Measurements from ENCODE around the gene RRM1.

Gene RRM1

DNA sequence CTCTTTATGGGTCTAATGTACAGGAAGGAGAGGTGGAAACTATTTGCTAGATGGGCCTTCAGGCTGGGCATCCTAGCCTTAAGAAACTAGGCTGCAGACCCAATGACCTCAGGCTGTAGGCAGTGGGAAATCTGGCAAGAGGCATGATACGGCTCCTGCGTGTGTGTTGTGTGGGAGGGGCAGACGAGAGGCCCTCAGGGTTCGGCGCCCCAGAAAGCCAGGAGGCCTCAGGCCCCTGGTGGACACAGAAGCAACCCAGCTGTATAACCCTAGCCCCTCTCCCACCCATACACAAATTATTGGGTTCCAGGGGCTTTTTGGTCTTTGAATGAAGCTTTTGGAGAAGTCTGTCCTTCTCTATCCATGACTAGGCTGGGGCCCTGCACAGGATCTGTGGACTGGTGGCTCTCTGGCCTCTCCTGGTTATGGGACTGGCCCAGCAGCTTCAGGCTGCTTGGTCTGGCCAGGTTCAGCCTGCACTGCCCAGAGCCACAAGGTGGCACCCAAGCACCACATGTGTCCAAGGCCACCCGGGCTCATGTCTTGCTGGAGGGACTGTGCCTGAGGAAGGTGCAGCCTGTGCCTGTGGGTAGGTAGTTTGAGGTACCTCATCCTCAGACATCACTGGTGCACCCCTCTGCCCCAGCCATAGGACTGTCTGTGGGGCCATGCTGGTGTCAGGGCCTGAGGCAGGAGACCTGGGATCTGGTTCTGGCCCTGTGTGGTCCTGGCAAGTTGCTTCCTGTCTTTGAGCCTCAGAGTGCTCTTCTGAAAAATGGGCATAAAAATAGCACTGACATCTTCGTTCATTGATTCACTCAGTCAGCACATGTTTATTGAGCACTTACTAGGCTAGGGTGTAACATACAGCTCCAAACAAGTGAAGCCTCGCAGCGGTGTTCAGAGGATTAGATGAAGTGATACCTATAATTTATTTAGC lies 87.5 kb downstream of the RRM1 start:
- no peak overlapping the region for H3K4me3 ChIP-seq (ENCODE audit: low read depth, low read length)
- TF ChIP-seq, protein P1, sequence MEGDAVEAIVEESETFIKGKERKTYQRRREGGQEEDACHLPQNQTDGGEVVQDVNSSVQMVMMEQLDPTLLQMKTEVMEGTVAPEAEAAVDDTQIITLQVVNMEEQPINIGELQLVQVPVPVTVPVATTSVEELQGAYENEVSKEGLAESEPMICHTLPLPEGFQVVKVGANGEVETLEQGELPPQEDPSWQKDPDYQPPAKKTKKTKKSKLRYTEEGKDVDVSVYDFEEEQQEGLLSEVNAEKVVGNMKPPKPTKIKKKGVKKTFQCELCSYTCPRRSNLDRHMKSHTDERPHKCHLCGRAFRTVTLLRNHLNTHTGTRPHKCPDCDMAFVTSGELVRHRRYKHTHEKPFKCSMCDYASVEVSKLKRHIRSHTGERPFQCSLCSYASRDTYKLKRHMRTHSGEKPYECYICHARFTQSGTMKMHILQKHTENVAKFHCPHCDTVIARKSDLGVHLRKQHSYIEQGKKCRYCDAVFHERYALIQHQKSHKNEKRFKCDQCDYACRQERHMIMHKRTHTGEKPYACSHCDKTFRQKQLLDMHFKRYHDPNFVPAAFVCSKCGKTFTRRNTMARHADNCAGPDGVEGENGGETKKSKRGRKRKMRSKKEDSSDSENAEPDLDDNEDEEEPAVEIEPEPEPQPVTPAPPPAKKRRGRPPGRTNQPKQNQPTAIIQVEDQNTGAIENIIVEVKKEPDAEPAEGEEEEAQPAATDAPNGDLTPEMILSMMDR (IDR thresholded peaks at IDR 0.05; ENCODE audit: low read depth, low read length, missing control alignments): peak; percentile 75
- in situ Hi-C loops (cut with HindIII; ENCODE audit: low sequenced_read_pairs): no loop called here
- DNase-seq (ENCODE audit: low read depth): no peak

DNA sequence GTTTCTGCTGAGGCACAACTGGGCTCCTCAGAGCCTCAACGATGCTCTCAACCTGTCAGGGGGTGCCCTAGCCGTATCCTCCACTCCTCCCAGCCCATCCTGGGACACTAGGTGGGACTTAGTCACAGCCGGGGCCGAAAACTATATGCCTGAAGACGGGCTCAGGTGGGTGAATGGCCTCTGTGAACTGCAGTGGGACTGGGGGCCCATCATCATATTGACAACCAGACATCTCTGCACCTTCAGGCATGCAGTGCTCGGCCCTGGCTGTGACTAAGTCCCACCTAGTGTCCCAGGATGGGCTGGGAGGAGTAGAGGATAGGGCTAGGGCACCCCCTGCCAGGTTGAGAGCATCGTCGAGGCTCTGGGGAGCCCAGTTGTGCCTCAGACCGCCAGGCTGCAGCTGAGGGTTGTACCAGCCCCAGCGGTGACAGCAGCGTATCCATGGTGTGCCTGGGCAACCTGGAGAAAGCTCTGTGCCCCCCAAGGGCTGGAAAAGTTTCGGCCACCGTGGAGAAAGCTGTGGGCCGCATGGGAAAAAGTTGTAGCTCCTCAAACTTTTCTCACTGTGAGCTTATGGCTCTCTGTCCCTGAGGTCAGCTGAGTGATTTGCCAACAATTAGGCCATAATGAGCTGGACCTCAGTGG lies 88.9 kb downstream of the RRM1 start:
- TF ChIP-seq, protein P1 (IDR thresholded peaks at IDR 0.05; ENCODE audit: low read depth, low read length, missing control alignments): no peak
- no peak overlapping the region for H3K4me3 ChIP-seq (ENCODE audit: low read depth, low read length)
- DNase-seq (ENCODE audit: low read depth): no peak
- in situ Hi-C loops (cut with HindIII; ENCODE audit: low sequenced_read_pairs): no loop called here

DNA sequence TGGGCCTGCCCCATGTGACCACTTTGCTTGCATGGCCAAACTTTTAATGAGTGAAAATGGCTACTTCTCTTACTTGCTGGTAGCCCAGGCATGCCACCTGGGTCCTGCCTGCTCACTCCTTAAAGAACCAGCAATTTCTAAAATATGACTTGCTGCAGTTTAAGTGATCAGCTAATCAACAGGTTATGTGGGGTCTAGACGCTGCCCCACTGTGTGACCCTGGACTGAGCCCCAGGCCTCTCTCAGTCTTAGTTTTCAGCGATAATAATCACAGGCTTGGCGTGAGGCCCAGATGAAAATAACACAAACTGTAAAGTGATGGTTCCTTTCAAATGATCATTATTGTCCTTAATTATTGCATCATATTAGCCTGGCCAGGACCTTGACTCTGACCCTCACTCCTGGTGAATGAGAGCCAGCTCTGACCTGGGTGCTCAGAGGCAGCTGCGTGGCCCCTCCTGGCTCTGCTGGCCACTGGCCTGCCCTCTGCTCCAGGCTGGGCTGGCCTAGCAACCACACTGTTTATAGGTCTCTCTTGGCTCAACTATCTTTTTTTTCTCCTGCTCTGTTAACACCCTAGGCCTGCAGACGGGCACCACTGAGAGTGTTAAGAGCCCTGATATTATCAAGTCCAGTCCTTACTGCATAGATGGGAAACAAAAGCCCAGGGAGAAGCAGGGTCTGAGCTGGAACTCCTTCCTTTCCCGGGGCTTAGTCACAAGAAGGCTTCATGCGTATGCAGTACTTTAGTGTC lies 89.7 kb downstream of the RRM1 start:
- DNase-seq (ENCODE audit: low read depth): no peak
- TF ChIP-seq, protein P1 (IDR thresholded peaks at IDR 0.05; ENCODE audit: low read depth, low read length, missing control alignments): no peak
- in situ Hi-C loops (cut with HindIII; ENCODE audit: low sequenced_read_pairs): no loop called here
- H3K4me3 ChIP-seq (ENCODE audit: low read depth, low read length): no peak overlapping the region

DNA sequence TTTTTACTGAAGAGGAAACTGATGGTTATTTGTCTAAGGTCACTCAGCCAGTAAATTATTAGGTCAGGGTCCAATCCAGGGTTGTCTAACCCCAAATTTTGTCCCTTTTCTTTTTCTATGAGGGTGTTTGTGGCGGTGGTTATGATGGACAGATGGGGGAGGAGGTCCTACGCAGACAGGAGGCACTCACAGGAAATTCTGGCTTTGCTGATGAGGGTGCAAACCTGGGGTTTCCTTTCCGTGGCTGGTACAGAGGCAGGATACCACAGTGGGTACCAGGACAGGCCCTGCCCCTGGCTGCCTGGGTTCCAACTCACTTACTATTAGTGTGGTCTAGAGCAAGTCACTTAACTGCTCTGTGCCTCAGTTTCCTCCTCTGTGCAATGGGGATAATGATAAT lies 91.0 kb downstream of the RRM1 start:
- H3K4me3 ChIP-seq (ENCODE audit: low read depth, low read length): no peak overlapping the region
- DNase-seq (ENCODE audit: low read depth): no peak
- TF ChIP-seq, protein P1 (IDR thresholded peaks at IDR 0.05; ENCODE audit: low read depth, low read length, missing control alignments): no peak
- in situ Hi-C loops (cut with HindIII; ENCODE audit: low sequenced_read_pairs): no loop called here

DNA sequence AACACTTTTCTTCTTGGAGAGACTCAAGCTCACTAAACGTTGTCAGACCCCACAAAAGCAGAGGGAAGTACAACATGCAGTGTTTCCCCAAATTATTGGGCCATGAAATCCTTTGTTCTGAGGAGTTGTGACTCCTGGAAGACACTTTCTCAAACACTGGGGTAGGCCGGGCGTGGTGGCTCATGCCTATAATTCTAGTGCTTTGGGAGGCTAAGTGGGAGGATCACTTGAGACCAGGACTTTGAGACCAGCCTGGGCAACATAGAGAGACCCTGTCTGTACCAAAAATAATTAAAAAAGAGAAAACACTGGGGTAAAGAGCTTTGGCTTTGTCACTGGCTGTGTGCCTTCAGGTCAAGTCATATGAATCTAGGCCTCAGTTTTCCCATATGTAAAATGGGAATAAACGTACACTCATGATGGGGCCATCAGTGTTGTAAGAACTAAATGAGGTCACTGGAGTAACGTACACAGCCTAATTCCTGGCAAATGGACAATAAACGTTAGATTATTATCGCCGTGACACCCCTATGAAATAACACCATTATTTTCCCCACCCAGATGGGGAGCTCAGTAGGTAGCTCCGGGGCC lies 92.0 kb downstream of the RRM1 start:
- peak overlapping the region; percentile 54 for H3K4me3 ChIP-seq (ENCODE audit: low read depth, low read length)
- in situ Hi-C loops (cut with HindIII; ENCODE audit: low sequenced_read_pairs): no loop called here
- TF ChIP-seq, protein P1 (IDR thresholded peaks at IDR 0.05; ENCODE audit: low read depth, low read length, missing control alignments): no peak
- DNase-seq (ENCODE audit: low read depth): no peak
